HuH-7.5 (cell line): ENCODE results near the gene FOXP1.

Experiments used
- DNase-seq: peaks from one replicate; pipeline ENCODE4 v3.0.0; 2011; ENCODE audit warnings: low spot score

Gene FOXP1

DNA sequence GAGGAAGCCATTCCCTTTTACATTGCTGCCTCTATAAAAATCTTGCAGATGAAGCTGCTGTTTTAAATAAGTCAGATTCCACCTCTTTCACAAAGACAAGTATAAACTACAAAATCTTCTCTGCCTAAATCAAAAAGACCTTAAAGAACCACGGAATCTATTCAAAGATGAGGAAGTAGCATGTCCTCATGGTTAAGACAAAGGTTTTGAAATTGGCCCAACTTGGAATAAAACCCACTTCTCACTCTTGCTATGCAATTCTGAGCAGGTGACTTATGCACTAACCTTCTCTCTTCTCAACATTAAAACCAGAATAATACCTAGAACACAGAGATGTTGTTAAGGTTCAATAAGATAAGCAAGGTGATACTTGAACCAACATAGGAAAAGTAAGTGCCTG, 97.6 kb downstream of the FOXP1 start:
- no peak for DNase-seq

DNA sequence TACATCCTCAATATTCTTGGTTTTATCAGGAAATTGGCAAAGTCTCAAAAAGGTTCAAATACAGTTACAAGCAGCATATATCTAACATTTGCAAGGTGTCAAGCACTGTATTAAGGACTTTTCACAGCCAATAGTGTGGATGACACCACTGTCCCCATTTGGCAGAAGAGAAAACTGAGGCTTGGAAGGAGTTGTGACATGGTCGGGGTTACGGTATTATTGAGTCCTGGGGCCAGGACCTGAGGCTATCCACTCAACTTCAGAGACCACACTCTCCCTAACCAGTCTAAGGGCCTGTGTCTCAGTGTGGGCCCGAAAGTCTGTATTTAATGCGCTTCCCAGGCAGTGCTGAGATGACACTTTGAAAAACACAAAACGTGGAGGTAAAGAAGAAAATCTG, 99.1 kb downstream of the FOXP1 start:
- no peak for DNase-seq

GRCh38 chr3:71484047-71484446, 99.5 kb downstream of the FOXP1 start:
- no peak for DNase-seq

DNA sequence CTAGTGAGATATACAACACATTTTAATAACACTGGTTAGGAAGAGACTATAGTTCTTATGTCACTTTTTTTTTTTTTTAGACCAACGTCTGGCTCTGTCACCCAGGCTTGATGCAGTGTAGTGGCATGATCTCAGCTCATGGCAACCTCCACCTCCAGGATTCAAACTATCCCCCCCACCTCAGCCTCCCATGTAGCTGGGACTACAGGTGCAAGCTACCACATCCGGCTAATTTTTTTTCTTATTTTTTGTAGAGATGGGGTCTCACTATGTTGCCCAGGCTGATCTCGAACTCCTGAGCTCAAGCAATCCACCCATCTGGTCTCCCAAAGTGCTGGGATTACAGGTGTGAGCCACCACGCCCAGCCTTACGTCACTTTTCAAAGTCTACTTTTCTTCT, 100.8 kb downstream of the FOXP1 start:
- no peak for DNase-seq

GRCh38 chr3:71478568-71478967, 105.0 kb downstream of the FOXP1 start:
- DNase-seq: no peak

DNA sequence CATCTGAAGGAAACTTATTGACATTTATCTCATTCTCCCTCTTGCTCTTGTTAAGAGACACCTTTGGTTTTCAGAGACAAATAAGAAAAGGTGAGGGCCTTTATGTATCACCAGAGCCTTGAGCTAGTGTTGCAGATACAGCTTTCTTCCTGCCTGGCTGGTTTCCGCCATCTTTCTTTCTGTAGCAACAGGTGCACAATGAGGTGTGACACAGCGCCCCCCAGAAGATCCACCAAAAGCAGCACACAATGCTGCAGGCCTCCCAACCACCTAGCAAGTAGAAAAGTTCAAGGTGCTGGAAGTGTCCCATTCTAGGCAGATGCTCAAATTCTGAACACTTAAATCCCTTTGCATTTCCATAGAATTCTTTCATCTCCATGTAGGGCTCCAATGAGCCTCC, 106.6 kb downstream of the FOXP1 start:
- no peak for DNase-seq

GRCh38 chr3:71469138-71469435, 114.4 kb downstream of the FOXP1 start:
- no peak for DNase-seq

DNA sequence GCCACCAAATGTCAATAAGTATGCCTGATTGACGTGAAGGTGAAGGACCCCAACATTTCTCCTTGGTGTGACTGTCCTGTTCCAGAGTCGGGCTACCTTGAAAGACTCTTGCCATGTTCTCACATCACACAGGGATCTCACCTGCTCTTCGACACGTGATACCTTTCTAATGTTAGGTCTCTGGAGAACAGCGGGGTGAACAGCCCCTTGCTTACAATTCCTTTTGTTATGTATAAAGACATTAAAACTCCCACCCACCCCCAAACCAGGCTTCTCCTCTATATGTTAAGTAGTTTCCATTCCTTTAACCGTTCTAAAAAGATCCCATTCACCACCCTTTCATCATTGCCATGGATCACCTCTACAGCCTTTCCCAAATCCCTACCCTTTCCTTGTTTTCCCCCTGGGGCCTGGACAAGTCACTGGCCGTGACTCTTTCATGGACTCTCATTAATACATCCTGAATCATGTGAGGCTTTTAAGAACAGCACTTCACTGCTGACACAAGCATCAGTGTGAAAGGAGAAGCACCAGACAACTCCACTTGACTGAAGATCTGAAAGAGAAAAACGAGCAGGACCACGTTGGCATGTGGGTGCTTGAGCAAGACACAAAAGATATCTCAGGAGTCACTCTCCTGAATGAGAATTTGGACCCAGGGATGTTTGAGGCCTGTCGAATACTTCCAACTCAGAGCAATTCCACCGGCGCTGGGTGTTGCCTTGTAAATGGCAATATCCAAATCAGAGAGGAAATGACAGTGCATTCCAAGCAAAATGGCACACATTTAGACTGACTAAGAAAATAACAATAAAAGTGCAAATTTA, 115.0 kb downstream of the FOXP1 start:
- no peak for DNase-seq

DNA sequence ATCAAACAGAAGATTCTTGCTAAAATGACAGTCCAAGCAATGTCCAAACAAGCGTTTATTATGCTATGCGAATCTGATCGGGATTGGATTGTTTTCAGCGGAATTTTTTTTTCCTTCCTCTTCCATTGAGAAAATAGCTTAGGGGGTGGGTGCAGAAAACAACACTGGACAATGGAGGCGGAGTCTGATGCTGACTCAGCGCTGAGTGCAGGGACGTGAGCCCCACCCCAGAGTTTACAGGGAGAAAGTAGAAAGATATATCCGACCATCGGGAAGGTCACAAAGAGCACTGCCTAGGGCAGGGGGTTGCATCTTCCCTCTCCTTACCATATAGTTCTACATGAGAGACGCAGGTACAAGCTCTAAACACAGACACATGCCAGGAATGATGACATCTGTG, 117.0 kb downstream of the FOXP1 start:
- no peak for DNase-seq

GRCh38 chr3:71465371-71466036, 118.0 kb downstream of the FOXP1 start:
- no peak for DNase-seq

DNA sequence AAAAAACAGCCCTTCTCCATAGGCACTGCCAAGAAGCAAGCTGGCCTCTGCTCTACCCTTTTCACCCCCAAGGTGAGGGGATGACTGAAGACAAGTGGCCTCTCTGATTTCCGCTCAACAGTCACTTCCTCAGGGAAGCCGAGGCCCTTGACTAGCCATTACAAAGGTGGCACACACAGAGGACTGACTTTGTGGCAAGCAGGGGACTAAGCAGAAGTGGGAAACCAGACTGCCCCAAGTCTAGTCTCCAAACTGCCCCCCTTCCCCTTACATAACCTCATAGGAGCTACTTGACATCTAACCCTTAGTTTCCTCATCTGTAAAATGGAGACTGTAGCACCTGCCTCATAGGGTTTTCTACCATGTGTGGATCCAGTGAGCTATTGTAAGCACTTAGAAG, 118.9 kb downstream of the FOXP1 start:
- no peak for DNase-seq

GRCh38 chr3:71463617-71464016, 119.9 kb downstream of the FOXP1 start:
- DNase-seq: no peak

- no peak for DNase-seq
Observed at GRCh38 chr3:71462586-71462985, 120.9 kb downstream of the FOXP1 start.

DNA sequence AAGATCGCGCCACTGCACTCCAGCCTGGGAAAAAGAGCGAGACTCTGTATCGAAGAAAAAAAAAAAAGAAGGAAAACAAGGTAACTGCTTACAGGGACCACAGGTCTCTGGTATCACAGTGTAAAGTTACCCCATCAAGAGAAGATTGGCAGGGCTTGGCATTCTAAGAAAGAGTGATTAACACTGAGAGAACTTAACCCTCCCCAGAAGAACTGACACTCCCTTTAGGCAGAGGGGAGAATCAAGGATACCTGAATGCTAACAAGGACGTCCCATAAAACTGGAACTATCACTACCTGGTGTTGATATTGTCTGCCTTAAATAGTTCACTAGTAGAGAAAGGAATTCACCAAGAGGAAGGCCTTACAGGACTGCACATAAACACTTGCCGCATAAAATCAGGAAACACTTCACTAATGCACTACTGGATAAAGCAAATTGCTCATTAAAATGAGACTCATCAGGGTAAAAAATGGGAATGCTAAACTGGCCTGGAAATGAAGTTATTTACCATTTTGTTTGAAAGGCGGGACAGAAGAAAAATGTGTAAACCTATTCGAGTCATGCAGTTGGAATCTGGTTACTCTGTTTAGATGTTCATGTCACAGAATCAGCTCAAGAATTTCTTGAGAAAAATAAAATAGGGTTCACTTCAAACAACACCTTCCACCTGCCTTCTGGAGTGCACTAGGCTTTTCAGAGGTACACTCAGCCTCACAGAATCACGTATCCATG, 121.6 kb downstream of the FOXP1 start:
- DNase-seq: no peak

DNA sequence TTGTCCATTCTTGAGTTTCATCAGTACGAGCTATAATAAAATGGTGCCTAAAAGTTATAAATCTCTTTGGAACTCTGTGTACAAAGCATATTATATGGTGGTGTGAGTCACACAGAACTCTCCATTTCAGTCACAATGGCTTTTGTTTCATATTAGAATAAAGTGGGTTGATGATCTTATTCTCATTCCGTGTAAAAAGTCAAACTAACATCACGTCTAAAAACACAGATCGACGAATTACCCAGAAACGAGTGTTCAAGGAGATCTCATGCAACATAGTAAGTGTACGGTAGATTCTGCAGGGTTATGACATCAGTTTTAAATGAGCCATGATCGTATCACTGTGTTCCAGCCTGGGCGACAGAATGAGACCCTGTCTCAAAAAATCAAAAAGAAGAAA, 122.4 kb downstream of the FOXP1 start:
- DNase-seq: no peak

- DNase-seq: no peak
Observed at GRCh38 chr3:71458895-71459294, 124.6 kb downstream of the FOXP1 start.

DNA sequence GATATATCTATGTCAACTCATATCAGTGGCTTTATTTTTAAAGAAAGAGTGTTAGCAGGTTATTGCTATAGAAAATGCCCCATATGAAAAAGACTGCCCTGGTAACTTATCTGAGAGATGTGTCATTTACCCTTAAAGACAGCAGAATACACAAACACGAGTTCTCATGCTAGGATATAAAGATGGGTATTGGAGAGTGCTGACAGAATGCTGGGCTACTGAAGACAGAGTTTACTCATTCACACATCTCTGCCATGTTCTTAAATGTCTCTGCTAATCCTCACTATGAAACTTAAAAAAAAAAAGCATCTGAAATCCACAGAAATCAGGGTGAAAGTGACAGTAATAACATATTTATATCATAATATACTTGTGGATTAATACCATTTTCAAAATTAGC, 126.7 kb downstream of the FOXP1 start:
- no peak for DNase-seq

DNA sequence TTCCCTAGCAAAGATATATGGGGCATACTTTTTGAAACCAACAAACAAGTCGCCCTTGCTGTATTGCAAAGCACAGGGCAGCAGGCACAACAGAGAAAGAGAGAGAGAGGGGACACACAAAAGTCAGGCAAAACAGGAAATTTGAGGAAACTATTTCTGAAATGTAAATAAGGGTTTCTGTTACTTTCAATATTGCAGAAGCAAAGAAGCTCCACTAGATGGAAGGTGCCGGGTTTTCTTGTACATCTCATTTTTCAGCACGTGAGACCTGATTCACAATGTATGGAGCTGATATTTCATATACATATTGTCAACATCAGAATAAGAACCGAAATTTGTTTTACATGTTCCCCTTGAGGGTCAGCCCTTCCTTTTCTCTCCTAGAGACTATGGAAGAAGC, 127.4 kb downstream of the FOXP1 start:
- no peak for DNase-seq

DNA sequence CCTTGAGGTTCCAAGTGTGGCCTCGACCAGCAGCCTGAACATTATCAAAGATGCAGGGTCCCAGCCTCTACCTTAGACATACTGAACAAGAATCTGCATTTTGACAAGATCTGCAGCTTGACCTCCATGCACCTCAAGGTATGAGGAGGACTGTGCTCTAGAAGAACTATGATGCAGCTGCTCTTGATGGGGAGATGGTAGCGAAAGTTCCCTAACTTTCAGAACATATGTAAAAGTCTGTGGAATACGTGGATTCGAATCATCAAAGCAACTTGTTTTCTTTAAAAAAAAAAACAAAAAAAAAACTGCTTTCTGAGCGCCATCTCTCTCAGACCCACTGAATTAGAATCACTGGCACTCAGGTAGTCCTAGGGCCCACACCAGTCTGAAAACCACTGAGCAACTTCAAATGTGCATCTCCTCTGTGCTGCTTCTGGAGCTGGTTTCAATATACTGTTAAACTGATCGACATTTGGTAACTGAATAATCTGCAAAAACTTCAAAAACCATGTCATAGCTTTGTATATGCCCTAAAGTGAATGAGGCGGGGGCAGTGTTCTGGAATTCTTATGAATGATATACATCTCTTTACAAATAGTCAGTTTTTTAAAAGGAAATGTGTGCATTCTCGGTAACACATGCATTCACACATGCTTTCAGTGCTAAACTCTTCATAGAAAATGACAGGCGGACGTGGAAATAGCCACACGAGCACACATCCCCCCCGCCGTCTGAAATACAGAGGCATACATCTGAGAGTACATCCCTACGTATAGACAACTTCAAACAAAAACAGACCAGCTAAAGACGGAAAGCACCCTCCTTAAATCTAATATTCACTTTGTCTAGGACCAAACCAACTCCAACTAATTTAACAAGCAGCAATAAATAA, 128.8 kb downstream of the FOXP1 start:
- DNase-seq: no peak

DNA sequence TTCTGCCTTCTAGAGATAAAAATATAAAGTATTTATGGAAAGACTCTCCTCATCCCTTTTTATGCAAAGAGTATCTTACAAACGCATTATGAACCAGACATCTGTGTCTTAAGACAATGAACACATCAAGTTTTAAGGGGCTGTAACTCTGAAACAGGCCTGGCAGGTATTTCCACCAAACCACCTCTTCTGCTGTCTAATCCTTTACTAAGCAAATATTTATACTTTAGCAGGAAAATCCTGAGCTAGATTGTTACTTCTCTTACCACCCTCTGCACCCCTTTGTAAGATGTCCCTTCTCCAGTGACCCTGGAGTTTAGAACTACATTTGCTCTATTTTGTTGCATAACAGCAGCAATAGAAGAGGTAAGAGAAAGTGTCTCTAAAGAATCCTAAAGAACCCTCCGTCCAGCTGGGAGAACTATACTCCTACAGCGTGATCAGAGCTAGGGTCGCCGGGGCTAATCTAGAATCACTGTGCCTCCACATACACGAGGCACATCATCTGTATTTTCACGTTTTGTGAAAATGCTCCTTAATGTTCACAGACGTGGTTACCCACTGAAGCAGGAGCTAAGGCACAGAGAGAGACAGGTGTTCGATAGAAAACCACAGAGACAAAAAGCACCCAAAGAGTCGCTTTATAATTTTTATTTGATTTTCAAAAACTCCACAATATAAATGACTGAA, 129.6 kb downstream of the FOXP1 start:
- no peak for DNase-seq

DNA sequence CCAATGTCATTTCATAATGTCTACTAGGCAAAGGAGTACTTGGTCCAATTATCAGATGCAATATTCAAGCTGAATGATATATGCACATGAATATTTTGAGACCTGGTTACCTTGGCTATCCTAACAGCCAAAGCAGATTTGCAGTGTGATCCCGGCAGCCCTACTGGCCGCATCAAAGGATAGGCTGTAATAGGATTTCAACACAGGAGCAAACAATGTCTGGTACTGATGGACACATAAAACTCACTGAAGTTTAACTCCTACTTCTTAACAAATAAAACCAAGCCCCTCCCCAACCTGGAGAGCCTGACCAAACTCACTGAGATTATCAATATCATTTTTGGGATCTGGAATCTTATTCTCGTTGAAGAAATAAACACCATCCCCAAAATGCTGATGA, 130.2 kb downstream of the FOXP1 start:
- no peak for DNase-seq

- no peak for DNase-seq
Observed at GRCh38 chr3:71451812-71452211, 131.7 kb downstream of the FOXP1 start.
